ENCODE results near the gene A3GALT2.

DNA sequence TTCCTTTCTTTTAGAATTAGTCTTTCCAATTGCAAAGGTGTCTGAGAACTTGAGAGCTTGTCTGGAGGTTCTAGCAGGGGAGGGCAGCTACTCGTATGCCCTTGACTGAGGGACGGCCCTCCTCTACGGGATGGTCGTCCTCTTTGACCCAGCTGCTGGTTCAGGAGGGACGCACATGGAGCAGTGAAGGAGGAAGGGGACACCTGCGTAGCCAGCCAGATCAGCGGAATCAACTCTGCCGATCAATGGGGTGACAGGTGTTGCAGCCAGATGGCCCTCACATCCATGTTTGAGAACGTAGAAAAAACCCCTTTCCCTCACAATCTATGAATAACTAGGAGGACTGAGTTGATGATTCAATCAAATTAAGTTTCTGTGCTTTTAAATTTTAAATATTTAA lies 15.7 kb upstream of the A3GALT2 start:
- TF ChIP-seq CTCF (IDR thresholded peaks at IDR 0.05; ENCODE audit: low read depth, low read length, poor library complexity, severe bottlenecking): no peak
- no peak for TF ChIP-seq EZH2phosphoT487 (IDR thresholded peaks at IDR 0.05; ENCODE audit: borderline replicate concordance, low read length)
